Gastroesophageal sphincter (tissue), 4 donors: Measurements from ENCODE around the gene CEP120. TPM values are rescaled to one million over a fixed set of nuclear protein-coding genes. Genes with fewer than 3 reads are reported as not detected.

Source experiments
- ATAC-seq: fragments of 150-250 bp; one replicate; pipeline ENCODE4 v1.9.1; 2016; ENCODE audit warnings: mild to moderate bottlenecking, moderate library complexity
- H3K27ac ChIP-seq, 4 donors: fragments of 200-600 bp; sonication (generic) in 3 of 4; 1 replicate in 3 of 4; 2 replicates in 1 of 4; pipeline ENCODE4 v1.5.1; 2016 to 2019
- H3K27me3 ChIP-seq: fragments of 200-600 bp; sonication (generic); one replicate; pipeline ENCODE4 v1.5.1; 2019
- H3K36me3 ChIP-seq, 2 donors: fragments of 200-600 bp; sonication (generic); one replicate each; pipeline ENCODE4 v1.5.1; 2019; ENCODE audit warnings: control low read depth in 1 of 2
- H3K4me1 ChIP-seq, 3 donors: fragments of 200-600 bp; sonication (generic); 1 replicate in 2 of 3; 2 replicates in 1 of 3; pipeline ENCODE4 v1.5.1; 2016 to 2019; ENCODE audit warnings: control low read depth in 2 of 3
- H3K4me3 ChIP-seq, 2 donors: fragments of 200-600 bp; sonication (generic); one replicate each; pipeline ENCODE4 v1.5.1; 2019; ENCODE audit warnings: mild to moderate bottlenecking in 1 of 2, moderate library complexity in 1 of 2
- H3K9me3 ChIP-seq, 3 donors: fragments of 200-600 bp; sonication (generic); one replicate each; pipeline ENCODE4 v1.5.1; 2017 to 2019; ENCODE audit warnings: control low read depth in 2 of 3
- EP300 ChIP-seq: sonication (generic); formaldehyde crosslinking; IDR thresholded peaks from one replicate; pipeline ENCODE4 v1.6.1; 2017; ENCODE audit warnings: antibody characterized with exemption, mild to moderate bottlenecking
- POLR2A ChIP-seq, 2 donors: fragments of 450-650 bp; IDR thresholded peaks; one replicate each; pipeline ENCODE4 v1.6.1; 2017; ENCODE audit warnings: antibody characterized with exemption in 2 of 2, mild to moderate bottlenecking in 2 of 2, moderate library complexity in 1 of 2
- POLR2AphosphoS5 ChIP-seq: sonication (generic); formaldehyde crosslinking; IDR thresholded peaks from one replicate; pipeline ENCODE4 v1.6.1; 2017; ENCODE audit warnings: antibody characterized with exemption
- WGBS, 2 donors: methylation state at CpG; one replicate each; pipeline ENCODE4 v1.1.5; 2018; ENCODE audit warnings: low coverage in 1 of 2; 5-methylcytosine and 5-hydroxymethylcytosine counted together
- total RNA-seq, 4 donors: library from RNA; depleted of rRNA; stranded (reverse); fragments of >200 nt; gene quantifications; one replicate each; pipeline ENCODE4 v1.1.0, GENCODE V29; 2016
- TF ChIP-seq, protein P1 (sequence below), 4 experiments: fragments of 200-600 bp in 2 of 4; fragments of 450-650 bp in 2 of 4; sonication (generic) in 1 of 4; IDR thresholded peaks; one replicate each; pipeline ENCODE4 v1.5.1; 2017 to 2019; ENCODE audit warnings: antibody characterized with exemption in 4 of 4, mild to moderate bottlenecking in 2 of 4, moderate library complexity in 2 of 4

The CEP120 gene
- total RNA-seq, 4 donors from 2014 or later: 17.2 to 26.8 (median 19.8) TPM

DNA sequence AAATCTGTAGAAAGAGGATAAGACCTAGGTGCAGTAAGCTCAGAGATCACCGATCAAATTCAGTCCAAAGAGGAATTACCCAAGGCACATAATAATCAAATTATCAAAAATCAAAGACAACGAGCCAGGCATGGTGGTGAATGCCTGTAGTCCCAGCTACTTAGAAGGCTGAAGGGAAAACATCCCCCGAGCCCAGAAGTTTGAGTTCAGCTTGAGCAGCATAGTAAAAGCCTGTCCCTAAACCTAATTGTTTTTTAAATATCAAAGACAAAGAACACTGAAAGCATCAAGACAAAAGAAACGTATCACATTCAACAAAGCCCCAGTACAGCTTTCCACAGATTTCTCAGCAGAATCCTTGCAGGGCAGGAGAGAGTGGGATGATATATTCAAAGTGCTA is 122.9 kb downstream of the CEP120 start:
- WGBS, 2 donors: 89 to 100% methylated on average over 3 to 4 of the region's 4 CpGs
- no peaks in the 10 kb centered on the region for H3K4me1 ChIP-seq
- peaks cover 0 to 11% (median 0%) of the 10 kb centered on the region in 3 donors for H3K9me3 ChIP-seq
- no peak overlapping the region for H3K4me3 ChIP-seq
- no peaks in the 10 kb centered on the region for H3K27me3 ChIP-seq
- TF ChIP-seq, protein P1, sequence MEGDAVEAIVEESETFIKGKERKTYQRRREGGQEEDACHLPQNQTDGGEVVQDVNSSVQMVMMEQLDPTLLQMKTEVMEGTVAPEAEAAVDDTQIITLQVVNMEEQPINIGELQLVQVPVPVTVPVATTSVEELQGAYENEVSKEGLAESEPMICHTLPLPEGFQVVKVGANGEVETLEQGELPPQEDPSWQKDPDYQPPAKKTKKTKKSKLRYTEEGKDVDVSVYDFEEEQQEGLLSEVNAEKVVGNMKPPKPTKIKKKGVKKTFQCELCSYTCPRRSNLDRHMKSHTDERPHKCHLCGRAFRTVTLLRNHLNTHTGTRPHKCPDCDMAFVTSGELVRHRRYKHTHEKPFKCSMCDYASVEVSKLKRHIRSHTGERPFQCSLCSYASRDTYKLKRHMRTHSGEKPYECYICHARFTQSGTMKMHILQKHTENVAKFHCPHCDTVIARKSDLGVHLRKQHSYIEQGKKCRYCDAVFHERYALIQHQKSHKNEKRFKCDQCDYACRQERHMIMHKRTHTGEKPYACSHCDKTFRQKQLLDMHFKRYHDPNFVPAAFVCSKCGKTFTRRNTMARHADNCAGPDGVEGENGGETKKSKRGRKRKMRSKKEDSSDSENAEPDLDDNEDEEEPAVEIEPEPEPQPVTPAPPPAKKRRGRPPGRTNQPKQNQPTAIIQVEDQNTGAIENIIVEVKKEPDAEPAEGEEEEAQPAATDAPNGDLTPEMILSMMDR (IDR thresholded peaks at IDR 0.05): no peak
- ATAC-seq: no peak
- H3K36me3 ChIP-seq: no peaks in the 10 kb centered on the region
- no peak overlapping the region for H3K27ac ChIP-seq

DNA sequence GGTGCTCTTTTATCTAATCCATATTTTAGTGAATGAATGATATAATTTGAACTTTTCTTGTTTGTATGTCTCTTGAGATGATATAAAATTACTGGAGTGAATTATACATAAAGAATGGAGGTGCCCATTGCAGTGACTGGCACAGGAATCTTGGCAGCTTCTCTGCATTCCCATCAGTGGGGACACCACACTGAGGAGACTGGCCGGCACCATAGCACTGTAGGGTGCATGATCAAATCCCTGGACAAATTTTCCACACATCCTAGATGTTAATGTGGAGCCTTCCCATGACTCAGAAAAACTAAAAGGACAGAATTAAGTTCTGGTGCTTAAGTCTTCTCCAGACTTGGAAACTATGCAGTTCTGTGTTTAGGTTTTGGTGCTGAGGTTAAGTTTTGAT is 124.1 kb downstream of the CEP120 start:
- TF ChIP-seq POLR2AphosphoS5: no peak
- no peak overlapping the region for H3K27ac ChIP-seq
- WGBS, 2 donors: 100% methylated on average over 1 of the region's 1 CpG; no CpG with 5 or more reads in 1 of the 2 donors
- H3K4me3 ChIP-seq: no peak overlapping the region
- H3K4me1 ChIP-seq: no peaks in the 10 kb centered on the region
- H3K9me3 ChIP-seq: peaks cover 0 to 11% (median 0%) of the 10 kb centered on the region in 3 donors
- ATAC-seq: no peak
- H3K27me3 ChIP-seq: no peaks in the 10 kb centered on the region
- H3K36me3 ChIP-seq: no peaks in the 10 kb centered on the region

DNA sequence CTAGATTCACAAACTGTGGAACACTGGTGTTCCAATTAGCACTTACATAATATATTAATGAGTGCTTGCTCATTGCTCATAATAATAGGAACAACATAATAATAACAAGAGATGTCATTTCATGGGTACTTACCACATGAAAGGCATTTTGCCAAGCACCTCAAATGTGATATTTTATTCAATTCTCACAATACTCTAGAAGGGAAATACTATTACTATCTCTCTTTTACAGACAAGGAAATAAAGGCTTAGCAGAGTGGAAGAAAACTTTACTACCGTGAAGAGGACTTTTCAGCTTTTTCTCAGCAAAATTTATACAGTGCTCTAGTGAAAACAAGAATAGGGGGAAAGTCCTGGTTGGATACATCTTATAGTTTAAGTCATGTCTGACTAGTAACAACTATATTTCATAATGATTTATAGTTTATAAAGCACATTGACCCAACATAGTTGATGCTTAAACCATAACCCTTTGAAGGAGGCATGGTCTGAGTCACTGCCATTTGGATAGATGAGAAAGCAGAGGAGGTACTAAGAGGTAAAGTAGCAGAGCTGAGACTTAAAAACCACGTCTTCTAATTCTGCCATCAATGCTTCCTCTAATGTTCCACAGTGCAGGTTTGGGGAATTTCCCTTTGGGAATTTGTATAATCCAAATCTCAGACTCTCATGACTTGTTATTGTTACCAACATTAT is 124.7 kb downstream of the CEP120 start:
- Histone ChIP-seq H3K27me3 (no peaks in the 10 kb centered on the region), H3K4me3 (no peak overlapping the region), H3K36me3 (no peaks in the 10 kb centered on the region), H3K4me1 (no peaks in the 10 kb centered on the region), H3K27ac (no peak overlapping the region), H3K9me3 (peaks cover 0 to 11% (median 0%) of the 10 kb centered on the region in 3 donors)
- WGBS, 2 donors: 58 to 85% methylated on average over 2 of the region's 2 CpGs
- TF ChIP-seq, protein P1 (IDR thresholded peaks at IDR 0.05): no peak
- TF ChIP-seq POLR2A (IDR thresholded peaks at IDR 0.05) (no peak), EP300 (no peak), POLR2AphosphoS5 (no peak)
- ATAC-seq: no peak

GRCh38 chr5:123297866-123298265 is 125.3 kb downstream of the CEP120 start:
- Histone ChIP-seq H3K36me3 (no peaks in the 10 kb centered on the region), H3K4me3 (no peak overlapping the region), H3K9me3 (peaks cover 0 to 11% (median 0%) of the 10 kb centered on the region in 3 donors), H3K4me1 (no peaks in the 10 kb centered on the region), H3K27me3 (no peaks in the 10 kb centered on the region), H3K27ac (no peak overlapping the region)
- ATAC-seq: no peak
- TF ChIP-seq POLR2A (IDR thresholded peaks at IDR 0.05): no peak
- no peak for TF ChIP-seq POLR2AphosphoS5
- TF ChIP-seq EP300: no peak
- TF ChIP-seq, protein P1 (IDR thresholded peaks at IDR 0.05): no peak
- WGBS, 2 donors: 73 to 75% methylated on average over 1 of the region's 1 CpG

GRCh38 chr5:123297198-123297831 is 125.9 kb downstream of the CEP120 start:
- H3K36me3 ChIP-seq: no peaks in the 10 kb centered on the region
- ATAC-seq: no peak
- H3K4me3 ChIP-seq: no peak overlapping the region
- 87 to 88% methylated on average over 2 of the region's 2 CpGs for WGBS, 2 donors
- no peaks in the 10 kb centered on the region for H3K27me3 ChIP-seq
- no peak overlapping the region for H3K27ac ChIP-seq
- H3K9me3 ChIP-seq: peaks cover 0 to 11% (median 0%) of the 10 kb centered on the region in 3 donors
- no peaks in the 10 kb centered on the region for H3K4me1 ChIP-seq
- TF ChIP-seq, protein P1 (IDR thresholded peaks at IDR 0.05): no peak
- TF ChIP-seq POLR2A (IDR thresholded peaks at IDR 0.05) (no peak), EP300 (no peak), POLR2AphosphoS5 (no peak)

Other genes starting within 250 kb of the CEP120 start
- gene CSNK1G3, start 88.8 kb upstream of the CEP120 start, total RNA-seq: 10 to 100 TPM; 42.8 to 65.0 (median 55.6) TPM